Activated T-cell treated with anti-CD3 and anti-CD28 coated beads, Interleukin-2, amount 50 U/mL, for 72 hours (primary cell): ENCODE results near the gene OGFR. TPM values are rescaled to one million over a fixed set of nuclear protein-coding genes. Genes with fewer than 3 reads are reported as not detected.
A peak's percentile ranks its signal among the peaks of the same experiment; 100 is the strongest.

Source experiments
- ATAC-seq, 2 donors: fragments of 150-1000 bp; cut with Tn5 transposase; replicated peaks in 1 of 2; 2 replicates each; pipeline ENCODE4 v1.10.0; 2021; ENCODE audit warnings: moderate library complexity in 2 of 2, mild to moderate bottlenecking in 1 of 2
- DNase-seq, 2 donors: peaks; one replicate each; pipeline ENCODE4 v3.0.0; 2021 to 2022; ENCODE audit warnings: mixed read lengths in 1 of 2
- H3K27ac Mint-ChIP-seq: one replicate; pipeline ENCODE4 v1.8.0; 2022; ENCODE audit warnings: mild to moderate bottlenecking, moderate library complexity, mixed read lengths
- H3K27me3 Mint-ChIP-seq: one replicate; pipeline ENCODE4 v1.8.0; 2022; ENCODE audit warnings: low read depth, mixed read lengths
- H3K36me3 Mint-ChIP-seq, 2 donors: one replicate each; pipeline ENCODE4 v1.8.0; 2022; ENCODE audit warnings: mixed read lengths in 2 of 2, mild to moderate bottlenecking in 1 of 2; ENCODE audit not compliant: insufficient read depth in 2 of 2
- H3K4me1 Mint-ChIP-seq: one replicate; pipeline ENCODE4 v1.8.0; 2022; ENCODE audit warnings: low read depth, mixed read lengths
- H3K4me3 Mint-ChIP-seq, 2 donors: one replicate each; pipeline ENCODE4 v1.8.0; 2022; ENCODE audit warnings: mild to moderate bottlenecking in 2 of 2, mixed read lengths in 2 of 2, moderate library complexity in 2 of 2
- H3K9me3 Mint-ChIP-seq, 2 donors: one replicate each; pipeline ENCODE4 v1.8.0; 2022; ENCODE audit warnings: mixed read lengths in 2 of 2
- total RNA-seq, 2 donors: library from RNA; stranded (reverse); gene quantifications; one replicate each; pipeline ENCODE4 v1.2.3, GENCODE V29; 2022

Gene OGFR
- total RNA-seq, 2 donors from 2014 or later, result 42.9 to 44.9 TPM

- H3K27ac Mint-ChIP-seq, result no peak overlapping the region
- H3K9me3 Mint-ChIP-seq, result no peaks in the 10 kb centered on the region
- H3K36me3 Mint-ChIP-seq, result no peaks in the 10 kb centered on the region
- DNase-seq, result no peak
- peaks cover 10% of the 10 kb centered on the region for H3K4me1 Mint-ChIP-seq
- no peak overlapping the region for H3K4me3 Mint-ChIP-seq
- H3K27me3 Mint-ChIP-seq, result no peaks in the 10 kb centered on the region
- ATAC-seq, result no peak
These were observed 22.3 kb upstream of the OGFR start for GRCh38 chr20:62782149-62782892.

- H3K27me3 Mint-ChIP-seq, result no peaks in the 10 kb centered on the region
- H3K27ac Mint-ChIP-seq, result no peak overlapping the region
- ATAC-seq (no peak), DNase-seq (no peak)
- no peaks in the 10 kb centered on the region for H3K9me3 Mint-ChIP-seq
- H3K36me3 Mint-ChIP-seq, result no peaks in the 10 kb centered on the region
- no peak overlapping the region for H3K4me3 Mint-ChIP-seq
- H3K4me1 Mint-ChIP-seq, result peaks cover 15% of the 10 kb centered on the region
These were observed 21.7 kb upstream of the OGFR start for GRCh38 chr20:62782893-62783278.

- Mint-ChIP-seq H3K4me1 (peaks cover 15% of the 10 kb centered on the region), H3K36me3 (no peaks in the 10 kb centered on the region), H3K4me3 (no peak overlapping the region), H3K27ac (no peak overlapping the region), H3K9me3 (no peaks in the 10 kb centered on the region), H3K27me3 (no peaks in the 10 kb centered on the region)
- no peak for ATAC-seq
- DNase-seq, result no peak
These were observed 20.1 kb upstream of the OGFR start for GRCh38 chr20:62784497-62784896.

- ATAC-seq (no peak), DNase-seq (no peak)
- Mint-ChIP-seq H3K27ac (no peak overlapping the region), H3K27me3 (no peaks in the 10 kb centered on the region), H3K36me3 (no peaks in the 10 kb centered on the region), H3K4me1 (peaks cover 15% of the 10 kb centered on the region), H3K9me3 (no peaks in the 10 kb centered on the region), H3K4me3 (no peak overlapping the region)
These were observed 19.2 kb upstream of the OGFR start for GRCh38 chr20:62785393-62785792.

- DNase-seq, result no peak
- Mint-ChIP-seq H3K4me1 (peaks cover 16% of the 10 kb centered on the region), H3K27me3 (no peaks in the 10 kb centered on the region), H3K27ac (no peak overlapping the region), H3K9me3 (no peaks in the 10 kb centered on the region), H3K36me3 (no peaks in the 10 kb centered on the region), H3K4me3 (no peak overlapping the region)
- no peak for ATAC-seq
These were observed 18.5 kb upstream of the OGFR start for GRCh38 chr20:62786157-62786556.

- Mint-ChIP-seq H3K9me3 (no peaks in the 10 kb centered on the region), H3K36me3 (no peaks in the 10 kb centered on the region), H3K27ac (no peak overlapping the region), H3K27me3 (no peaks in the 10 kb centered on the region), H3K4me1 (peaks cover 23% of the 10 kb centered on the region), H3K4me3 (no peak overlapping the region)
- ATAC-seq, result no peak
- DNase-seq, result no peak
These were observed 17.3 kb upstream of the OGFR start for GRCh38 chr20:62787321-62787720.

- H3K36me3 Mint-ChIP-seq, result no peaks in the 10 kb centered on the region
- DNase-seq, result no peak
- H3K27me3 Mint-ChIP-seq, result no peaks in the 10 kb centered on the region
These were observed 16.8 kb upstream of the OGFR start for GRCh38 chr20:62787866-62788265.

GRCh38 chr20:62788607-62789006, 16.0 kb upstream of the OGFR start:
- no peaks in the 10 kb centered on the region for H3K36me3 Mint-ChIP-seq
- peaks cover 23% of the 10 kb centered on the region for H3K4me1 Mint-ChIP-seq
- H3K27ac Mint-ChIP-seq, result no peak overlapping the region
- ATAC-seq, result no peak
- H3K27me3 Mint-ChIP-seq, result no peaks in the 10 kb centered on the region
- H3K9me3 Mint-ChIP-seq, result no peaks in the 10 kb centered on the region
- H3K4me3 Mint-ChIP-seq, result no peak overlapping the region
- no peak for DNase-seq

More at GRCh38 chr20:62787866-62788265, 16.8 kb upstream of the OGFR start:
- peaks cover 18% of the 10 kb centered on the region for H3K4me1 Mint-ChIP-seq
- no peak overlapping the region for H3K27ac Mint-ChIP-seq
- no peak overlapping the region for H3K4me3 Mint-ChIP-seq
- H3K9me3 Mint-ChIP-seq, result no peaks in the 10 kb centered on the region
- ATAC-seq, result no peak

GRCh38 chr20:62790075-62790474, 14.6 kb upstream of the OGFR start:
- no peaks in the 10 kb centered on the region for H3K36me3 Mint-ChIP-seq
- no peaks in the 10 kb centered on the region for H3K27me3 Mint-ChIP-seq
- no peak overlapping the region for H3K27ac Mint-ChIP-seq
- ATAC-seq, result no peak
- no peak for DNase-seq
- peaks cover 27% of the 10 kb centered on the region for H3K4me1 Mint-ChIP-seq
- H3K9me3 Mint-ChIP-seq, result no peaks in the 10 kb centered on the region
- H3K4me3 Mint-ChIP-seq, result no peak overlapping the region

- Mint-ChIP-seq H3K27ac (no peak overlapping the region), H3K27me3 (no peaks in the 10 kb centered on the region), H3K9me3 (no peaks in the 10 kb centered on the region), H3K36me3 (no peaks in the 10 kb centered on the region), H3K4me1 (peaks cover 27% of the 10 kb centered on the region), H3K4me3 (no peak overlapping the region)
- ATAC-seq, result peak; percentile 14 to 22
- DNase-seq, result peak; percentile 78 to 82
These were observed 13.1 kb upstream of the OGFR start for GRCh38 chr20:62791301-62792181.

- no peaks in the 10 kb centered on the region for H3K27me3 Mint-ChIP-seq
- peaks cover 29% of the 10 kb centered on the region for H3K4me1 Mint-ChIP-seq
- H3K36me3 Mint-ChIP-seq, result no peaks in the 10 kb centered on the region
- H3K4me3 Mint-ChIP-seq, result peak overlapping the region in 1 of 2 donors; percentile 81
- DNase-seq, result no peak
- H3K9me3 Mint-ChIP-seq, result no peaks in the 10 kb centered on the region
- peak overlapping the region; percentile 63 for H3K27ac Mint-ChIP-seq
- no peak for ATAC-seq
These were observed 12.3 kb upstream of the OGFR start for GRCh38 chr20:62792182-62792939.

GRCh38 chr20:62792940-62793756, 11.5 kb upstream of the OGFR start:
- peak overlapping the region; percentile 70 to 81 for H3K4me3 Mint-ChIP-seq

More at GRCh38 chr20:62792940-62793756, 11.5 kb upstream of the OGFR start:
- Mint-ChIP-seq H3K9me3 (no peaks in the 10 kb centered on the region), H3K27ac (peak overlapping the region; percentile 85), H3K36me3 (peaks cover 0 to 1% of the 10 kb centered on the region in 2 donors), H3K4me1 (peaks cover 27% of the 10 kb centered on the region), H3K27me3 (no peaks in the 10 kb centered on the region)
- no peak for DNase-seq
- no peak for ATAC-seq
